B cell (primary cell): ENCODE data around the gene ZMYND19. TPM values are rescaled to one million over a fixed set of nuclear protein-coding genes. Genes with fewer than 3 reads are reported as not detected.
A peak's percentile ranks its signal among the peaks of the same experiment; 100 is the strongest.

Source experiments
- ATAC-seq: fragments of 200-7000 bp; cut with Tn5 transposase; one replicate; pipeline ENCODE4 v1.10.0; 2021; ENCODE audit warnings: low read depth, mild to moderate bottlenecking, moderate number of reproducible peaks, moderate library complexity
- CTCF ChIA-PET: fragments of 350-600 bp; sonication (Branson Sonifier 250); formaldehyde crosslinking; loops from one replicate; lab custom pipeline; 2021; ENCODE audit warnings: antibody characterized with exemption, inconsistent platforms; lab: Charles Lee
- POLR2A ChIA-PET: fragments of 350-600 bp; sonication (Branson Sonifier 250); formaldehyde crosslinking; loops from one replicate; lab custom pipeline; 2021; ENCODE audit warnings: antibody characterized with exemption; lab: Charles Lee
- DNase-seq: peaks from one replicate; pipeline ENCODE4 v3.0.0; 2013
- H2AFZ ChIP-seq: 2 replicates; pipeline ENCODE4 v1.6.1; 2012; ENCODE audit warnings: mild to moderate bottlenecking, low read depth, low read length; ENCODE audit not compliant: insufficient read depth, poor library complexity, severe bottlenecking
- H3K27ac ChIP-seq, 2 donors: 1 replicate in 1 of 2; 2 replicates in 1 of 2; pipeline ENCODE4 v1.5.1; 2012 to 2013; ENCODE audit warnings: low read length in 2 of 2, mild to moderate bottlenecking in 2 of 2, moderate library complexity in 1 of 2
- H3K27me3 ChIP-seq, 4 experiments: fragments of 200-600 bp in 1 of 4; sonication (generic) in 1 of 4; replicated peaks in 1 of 4; 1 replicate in 2 of 4; 2 replicates in 2 of 4; pipeline versions ENCODE4 v1.6.1 to v1.7.0; 2013 to 2016; ENCODE audit warnings: low read length in 3 of 4, mild to moderate bottlenecking in 2 of 4, mixed read lengths in 1 of 4, moderate library complexity in 1 of 4; ENCODE audit not compliant: insufficient read depth in 4 of 4, control insufficient read depth in 3 of 4; ENCODE audit errors: control extremely low read depth in 1 of 4
- H3K36me3 ChIP-seq, 2 experiments: replicated peaks in 1 of 2; 1 replicate in 1 of 2; 2 replicates in 1 of 2; pipeline versions ENCODE4 v1.6.1 to v1.7.1; 2013; ENCODE audit warnings: low read length in 1 of 2; ENCODE audit not compliant: insufficient read depth in 2 of 2, control insufficient read depth in 1 of 2; ENCODE audit errors: control extremely low read depth in 1 of 2, extremely low read depth in 1 of 2
- H3K4me1 ChIP-seq, 2 donors: fragments of 200-600 bp in 1 of 2; sonication (generic) in 1 of 2; 1 replicate in 1 of 2; 2 replicates in 1 of 2; pipeline versions ENCODE4 v1.5.1 to v1.6.1; 2013 to 2017; ENCODE audit warnings: low read length in 2 of 2; ENCODE audit not compliant: control insufficient read depth in 2 of 2, insufficient read depth in 2 of 2
- H3K4me2 ChIP-seq: replicated peaks from 2 replicates; pipeline ENCODE3; 2012; ENCODE audit warnings: mild to moderate bottlenecking, low read depth, low read length; ENCODE audit not compliant: poor library complexity, severe bottlenecking
- H3K4me3 ChIP-seq, 5 experiments: fragments of 200-600 bp in 1 of 5; sonication (generic) in 1 of 5; 1 replicate in 3 of 5; 2 replicates in 2 of 5; pipeline versions ENCODE4 v1.5.1 to v1.7.0; 2011 to 2016; ENCODE audit warnings: low read length in 4 of 5, mild to moderate bottlenecking in 4 of 5, low read depth in 2 of 5, control low read depth in 1 of 5, moderate library complexity in 1 of 5; ENCODE audit not compliant: insufficient read depth in 1 of 5; ENCODE audit errors: control extremely low read depth in 1 of 5, extremely low read depth in 1 of 5
- H3K79me2 ChIP-seq: fragments of 200-600 bp; sonication (generic); one replicate; pipeline ENCODE4 v1.6.0; 2016; ENCODE audit warnings: low read length; ENCODE audit not compliant: control insufficient read depth, insufficient read depth
- H3K9ac ChIP-seq: fragments of 200-600 bp; sonication (generic); 2 replicates; pipeline ENCODE4 v1.6.1; 2017; ENCODE audit warnings: mild to moderate bottlenecking, low read length, moderate library complexity
- H3K9me3 ChIP-seq, 3 donors: one replicate each; pipeline versions ENCODE4 v1.6.1 to v1.7.1; 2013; ENCODE audit warnings: low read length in 2 of 3; ENCODE audit not compliant: control insufficient read depth in 2 of 3, insufficient read depth in 1 of 3; ENCODE audit errors: control extremely low read depth in 1 of 3
- H4K20me1 ChIP-seq: 2 replicates; pipeline ENCODE4 v1.6.0; 2012; ENCODE audit warnings: mild to moderate bottlenecking, low read length; ENCODE audit not compliant: insufficient read depth, control insufficient read depth, poor library complexity, severe bottlenecking
- H3K27ac Mint-ChIP-seq: one replicate; pipeline ENCODE4 v1.8.0; 2021; ENCODE audit warnings: mixed read lengths
- H3K27me3 Mint-ChIP-seq: one replicate; pipeline ENCODE4 v1.8.0; 2021; ENCODE audit warnings: mixed read lengths
- H3K4me1 Mint-ChIP-seq: one replicate; pipeline ENCODE4 v1.8.0; 2021; ENCODE audit warnings: mixed read lengths
- H3K4me3 Mint-ChIP-seq: one replicate; pipeline ENCODE4 v1.8.0; 2021; ENCODE audit warnings: mixed read lengths
- H3K9me3 Mint-ChIP-seq: one replicate; pipeline ENCODE4 v1.8.0; 2022; ENCODE audit warnings: mixed read lengths; ENCODE audit not compliant: insufficient read depth
- EZH2 ChIP-seq: IDR thresholded peaks from 2 replicates; pipeline ENCODE4 v1.6.1; 2012; ENCODE audit warnings: borderline replicate concordance, low read depth, mild to moderate bottlenecking, moderate library complexity, low read length; ENCODE audit not compliant: insufficient read depth, poor library complexity, severe bottlenecking
- WGBS: methylation state at CpG from one replicate; pipeline ENCODE4 v1.1.5; 2013; ENCODE audit warnings: missing lambda C conversion rate; ENCODE audit not compliant: insufficient coverage; 5-methylcytosine and 5-hydroxymethylcytosine counted together
- intact Hi-C: fragments of 100-400 bp; cut with micrococcal nuclease; formaldehyde crosslinking; loops from one replicate; pipeline ENCODE4 v1.10.0; 2022
- polyA plus RNA-seq: library from polyadenylated mRNA; depleted of rRNA; stranded (reverse); fragments of >200 nt; gene quantifications from 2 replicates; pipeline ENCODE4 v1.2.3, GENCODE V29; 2012
- total RNA-seq, 2 donors: library from RNA; stranded (reverse); fragments of 120-200 nt in 1 of 2; gene quantifications; 1 replicate in 1 of 2; 2 replicates in 1 of 2; pipeline versions ENCODE4 v1.2.3 to v1.2.4, GENCODE V29; 2013 to 2022
- TF ChIP-seq, protein P1 (sequence below): fragments of 200-600 bp; IDR thresholded peaks from one replicate; pipeline ENCODE4 v1.8.0; 2022; ENCODE audit warnings: antibody characterized with exemption, mild to moderate bottlenecking

The ZMYND19 gene
- total and polyA plus RNA-seq, 2 donors (not counting 1 experiment from before 2014, with no cell fraction given): 22.0 to 24.1 TPM

DNA sequence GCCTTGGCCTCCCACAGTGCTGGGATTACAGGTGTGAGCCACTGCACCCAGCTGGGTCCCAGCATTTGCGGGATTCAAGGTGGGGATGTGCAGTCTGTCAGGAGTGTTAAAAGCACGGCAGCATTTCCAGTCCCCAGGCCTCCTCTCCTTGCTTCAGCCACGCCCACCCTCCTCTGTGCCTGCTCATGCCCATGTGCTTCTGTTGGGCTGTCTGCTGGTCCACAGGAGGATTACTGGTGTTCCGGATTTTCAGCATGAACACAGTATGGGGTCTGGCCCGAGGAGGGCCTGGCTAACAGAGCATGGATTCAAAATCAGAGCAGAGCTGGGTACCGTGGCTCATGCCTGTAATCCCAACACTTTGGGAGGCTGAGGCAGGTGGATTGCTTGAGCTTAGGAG, 20.6 kb upstream of the ZMYND19 start:
- 95% methylated on average over 6 of the region's 6 CpGs for WGBS
- peaks cover 82% of the 10 kb centered on the region for H3K79me2 ChIP-seq
- peaks cover 25% of the 10 kb centered on the region for H3K4me1 Mint-ChIP-seq
- no peak overlapping the region for H3K27ac Mint-ChIP-seq
- H3K27ac ChIP-seq: no peak overlapping the region
- POLR2A ChIA-PET: no interaction called here
- no peak for DNase-seq
- no peak overlapping the region for H3K9ac ChIP-seq
- peaks cover 89% of the 10 kb centered on the region for H4K20me1 ChIP-seq
- no peaks in the 10 kb centered on the region for H3K9me3 Mint-ChIP-seq
- intact Hi-C loops: no loop called here
- no peak overlapping the region for H3K4me2 ChIP-seq
- ATAC-seq: no peak
- no peaks in the 10 kb centered on the region for H3K27me3 ChIP-seq
- H3K27me3 Mint-ChIP-seq: no peaks in the 10 kb centered on the region
- no peak overlapping the region for H2AFZ ChIP-seq
- H3K9me3 ChIP-seq: no peaks in the 10 kb centered on the region
- TF ChIP-seq, protein P1, sequence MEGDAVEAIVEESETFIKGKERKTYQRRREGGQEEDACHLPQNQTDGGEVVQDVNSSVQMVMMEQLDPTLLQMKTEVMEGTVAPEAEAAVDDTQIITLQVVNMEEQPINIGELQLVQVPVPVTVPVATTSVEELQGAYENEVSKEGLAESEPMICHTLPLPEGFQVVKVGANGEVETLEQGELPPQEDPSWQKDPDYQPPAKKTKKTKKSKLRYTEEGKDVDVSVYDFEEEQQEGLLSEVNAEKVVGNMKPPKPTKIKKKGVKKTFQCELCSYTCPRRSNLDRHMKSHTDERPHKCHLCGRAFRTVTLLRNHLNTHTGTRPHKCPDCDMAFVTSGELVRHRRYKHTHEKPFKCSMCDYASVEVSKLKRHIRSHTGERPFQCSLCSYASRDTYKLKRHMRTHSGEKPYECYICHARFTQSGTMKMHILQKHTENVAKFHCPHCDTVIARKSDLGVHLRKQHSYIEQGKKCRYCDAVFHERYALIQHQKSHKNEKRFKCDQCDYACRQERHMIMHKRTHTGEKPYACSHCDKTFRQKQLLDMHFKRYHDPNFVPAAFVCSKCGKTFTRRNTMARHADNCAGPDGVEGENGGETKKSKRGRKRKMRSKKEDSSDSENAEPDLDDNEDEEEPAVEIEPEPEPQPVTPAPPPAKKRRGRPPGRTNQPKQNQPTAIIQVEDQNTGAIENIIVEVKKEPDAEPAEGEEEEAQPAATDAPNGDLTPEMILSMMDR: no peak
- TF ChIP-seq EZH2: no peak
- H3K4me1 ChIP-seq: peaks cover 16 to 28% of the 10 kb centered on the region in 2 donors
- H3K4me3 Mint-ChIP-seq: no peak overlapping the region
- no peak overlapping the region for H3K4me3 ChIP-seq
- CTCF ChIA-PET: no interaction called here
- H3K36me3 ChIP-seq: peaks cover 0 to 27% of the 10 kb centered on the region in 2 experiments

DNA sequence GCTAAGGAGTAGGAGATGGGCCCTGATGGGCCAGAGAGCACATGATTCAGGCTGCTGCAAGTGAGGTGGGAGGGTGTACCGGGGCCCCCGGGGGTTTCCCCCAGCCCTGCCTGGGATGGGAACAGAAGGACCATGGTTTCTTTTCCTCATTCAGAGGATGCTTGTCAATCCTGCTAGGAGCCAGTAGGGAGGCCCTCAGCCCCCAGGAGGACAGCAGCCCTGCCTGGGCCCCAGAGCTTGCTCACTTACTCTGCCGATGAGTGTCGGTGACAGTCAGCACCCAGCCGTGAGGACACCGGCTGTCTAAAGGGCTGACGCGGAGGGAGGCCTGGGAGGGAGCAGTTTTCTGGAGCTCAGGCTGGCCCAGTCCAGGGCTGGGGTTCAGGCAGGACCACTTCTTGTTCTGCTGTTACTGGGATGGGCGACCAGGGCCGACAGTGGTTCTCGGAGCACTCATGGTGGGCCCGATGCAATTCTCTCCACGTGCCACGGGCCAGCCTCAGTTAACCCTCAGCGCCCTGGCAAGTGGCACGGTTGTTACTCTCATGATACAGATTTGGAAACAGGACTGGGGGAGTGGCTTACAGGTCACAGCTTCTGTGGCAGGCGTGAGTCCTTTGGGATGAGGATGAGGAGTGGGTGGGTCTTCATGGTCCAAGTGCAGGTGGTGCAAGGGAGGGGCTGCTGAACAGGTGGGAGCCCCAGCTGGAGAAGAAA, 17.0 kb upstream of the ZMYND19 start:
- Mint-ChIP-seq H3K27me3 (no peaks in the 10 kb centered on the region), H3K4me1 (peaks cover 31% of the 10 kb centered on the region), H3K27ac (peak overlapping the region; percentile 56), H3K4me3 (peak overlapping the region; percentile 86), H3K9me3 (no peaks in the 10 kb centered on the region)
- H2AFZ ChIP-seq: no peak overlapping the region
- H3K79me2 ChIP-seq: peaks cover 60% of the 10 kb centered on the region
- no peaks in the 10 kb centered on the region for H3K27me3 ChIP-seq
- peak overlapping the region; percentile 96 for H3K4me2 ChIP-seq
- H3K36me3 ChIP-seq: peaks cover 0 to 4% of the 10 kb centered on the region in 2 experiments
- WGBS: 89% methylated on average over 17 of the region's 17 CpGs
- DNase-seq (no peak), ATAC-seq (no peak)
- peaks cover 55% of the 10 kb centered on the region for H4K20me1 ChIP-seq
- CTCF ChIA-PET: interaction anchor here (1.0 kb wide), 1 partner anchor 11 kb away, joined by 3 read pairs; the partner anchor contains the start of gene EHMT1
- no peaks in the 10 kb centered on the region for H3K9me3 ChIP-seq
- TF ChIP-seq EZH2: no peak
- TF ChIP-seq, protein P1: no peak
- POLR2A ChIA-PET: interaction anchor here (1.4 kb wide), 1 partner anchor 11 kb away, joined by 3 read pairs; the partner anchor contains the start of gene EHMT1
- H3K27ac ChIP-seq: no peak overlapping the region
- intact Hi-C loops: loop anchor here (5.0 kb wide), 1 partner anchor 385 kb away; the partner anchor contains the start of gene RNF208
- peaks cover 16 to 34% of the 10 kb centered on the region in 2 donors for H3K4me1 ChIP-seq
- no peak overlapping the region for H3K9ac ChIP-seq
- H3K4me3 ChIP-seq: peak overlapping the region in 1 of 5 experiments; percentile 5
